Lower lobe of right lung (tissue), 2 donors: ENCODE results near the gene GDF15. TPM values are rescaled to one million over a fixed set of nuclear protein-coding genes. Genes with fewer than 3 reads are reported as not detected.
"Not testable (repeated sequence)": the region's sequence is repeated elsewhere in the genome, so short reads cannot be mapped to it uniquely, and the experiment has no call there.

Experiments
- ATAC-seq, 2 donors: fragments of 200-7000 bp; cut with Tn5 transposase; one replicate each; pipeline ENCODE4 v1.9.1; 2020 to 2022; ENCODE audit warnings: mild to moderate bottlenecking in 2 of 2, moderate library complexity in 2 of 2
- DNase-seq: peaks from one replicate; pipeline ENCODE4 v3.0.0-alpha.2; 2020
- H3K27ac ChIP-seq: fragments of 200-600 bp; one replicate; pipeline ENCODE4 v1.8.0; 2022
- H3K27me3 ChIP-seq: fragments of 200-600 bp; one replicate; pipeline ENCODE4 v1.8.0; 2022; ENCODE audit warnings: low read depth
- H3K36me3 ChIP-seq: fragments of 200-600 bp; one replicate; pipeline ENCODE4 v1.8.0; 2022; ENCODE audit warnings: mild to moderate bottlenecking
- H3K4me1 ChIP-seq: fragments of 200-600 bp; one replicate; pipeline ENCODE4 v1.8.0; 2022
- H3K4me3 ChIP-seq: fragments of 200-600 bp; one replicate; pipeline ENCODE4 v1.8.0; 2022; ENCODE audit warnings: mild to moderate bottlenecking
- H3K9me3 ChIP-seq: fragments of 200-600 bp; one replicate; pipeline ENCODE4 v1.8.0; 2022
- CTCF ChIP-seq: fragments of 200-600 bp; IDR thresholded peaks from one replicate; pipeline ENCODE4 v1.8.0; 2022; ENCODE audit warnings: antibody characterized with exemption, mild to moderate bottlenecking
- intact Hi-C: fragments of 100-400 bp; cut with DNase I; formaldehyde crosslinking; loops from one replicate; pipeline ENCODE4 v1.11.0; 2022
- total RNA-seq: library from RNA; stranded (reverse); fragmentation: NEBNext Ultra II Directional; extraction: Animal tissue kit (Norgen Biotek cat#: 25700); gene quantifications from one replicate; pipeline ENCODE4 v1.2.1, GENCODE V29; 2021
- donor health status: DM: no; HTN: yes; CAD: no; lungs with severe emphysema.

GDF15 gene
- total RNA-seq, 1 donor from 2014 or later: 21.2 TPM

- ATAC-seq: no peak
- H3K9me3 ChIP-seq: no peaks in the 10 kb centered on the region
- intact Hi-C loops: no loop called here
- peaks cover 4% of the 10 kb centered on the region for H3K4me1 ChIP-seq
- H3K36me3 ChIP-seq: peaks cover 37% of the 10 kb centered on the region
- no peaks in the 10 kb centered on the region for H3K27me3 ChIP-seq
- H3K4me3 ChIP-seq: no peak overlapping the region
- no peak for TF ChIP-seq CTCF
- no peak overlapping the region for H3K27ac ChIP-seq
- DNase-seq: no peak
These were observed 32.5 kb upstream of the GDF15 start for GRCh38 chr19:18353378-18354005.

- H3K9me3 ChIP-seq, intact Hi-C loops: not testable (repeated sequence)
These were observed 31.2 kb upstream of the GDF15 start for GRCh38 chr19:18354743-18355142.

GRCh38 chr19:18357041-18357440 is 28.9 kb upstream of the GDF15 start:
- H3K4me1 ChIP-seq: no peaks in the 10 kb centered on the region
- no peak for DNase-seq
- H3K9me3 ChIP-seq: no peaks in the 10 kb centered on the region
- no peak overlapping the region for H3K27ac ChIP-seq
- H3K4me3 ChIP-seq: no peak overlapping the region
- peaks cover 70% of the 10 kb centered on the region for H3K36me3 ChIP-seq
- intact Hi-C loops: no loop called here
- no peak for ATAC-seq
- H3K27me3 ChIP-seq: no peaks in the 10 kb centered on the region
- no peak for TF ChIP-seq CTCF

More at GRCh38 chr19:18354743-18355142, 31.2 kb upstream of the GDF15 start:
- ATAC-seq, DNase-seq, H3K27me3 ChIP-seq, H3K4me3 ChIP-seq, H3K27ac ChIP-seq, H3K4me1 ChIP-seq: not testable (repeated sequence)
- peaks cover 49% of the 10 kb centered on the region for H3K36me3 ChIP-seq

DNA sequence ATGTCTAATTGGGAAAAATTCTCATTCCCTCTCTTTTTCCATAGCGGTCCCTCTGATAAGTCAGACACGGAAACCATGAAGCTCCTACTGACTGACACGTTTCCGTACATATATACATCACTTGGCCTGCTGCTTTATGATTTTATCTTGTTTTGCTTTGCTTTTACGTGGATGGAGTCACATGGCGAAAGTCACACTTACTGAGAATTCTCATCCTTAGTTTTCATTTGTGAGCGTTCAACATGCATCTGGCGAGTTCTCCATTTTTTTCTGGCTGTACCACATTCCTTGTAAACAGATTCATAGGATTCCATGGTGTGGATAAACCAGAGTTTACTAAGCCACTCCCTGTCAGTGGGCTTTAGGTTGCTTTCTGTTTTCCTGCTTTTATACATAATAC is 24.3 kb upstream of the GDF15 start:
- intact Hi-C loops: no loop called here
- no peak overlapping the region for H3K4me3 ChIP-seq
- DNase-seq (no peak), ATAC-seq (no peak)
- H3K9me3 ChIP-seq: no peaks in the 10 kb centered on the region
- no peaks in the 10 kb centered on the region for H3K27me3 ChIP-seq
- peaks cover 25% of the 10 kb centered on the region for H3K4me1 ChIP-seq
- H3K27ac ChIP-seq: no peak overlapping the region
- H3K36me3 ChIP-seq: peaks cover 62% of the 10 kb centered on the region
- no peak for TF ChIP-seq CTCF

GRCh38 chr19:18362934-18363542 is 22.9 kb upstream of the GDF15 start:
- Histone ChIP-seq H3K4me1 (peaks cover 25% of the 10 kb centered on the region), H3K4me3 (no peak overlapping the region), H3K36me3 (peaks cover 48% of the 10 kb centered on the region), H3K27me3 (no peaks in the 10 kb centered on the region), H3K9me3 (no peaks in the 10 kb centered on the region), H3K27ac (no peak overlapping the region)
- DNase-seq: no peak
- no peak for ATAC-seq
- intact Hi-C loops: no loop called here
- no peak for TF ChIP-seq CTCF

- Histone ChIP-seq H3K4me1 (peaks cover 25% of the 10 kb centered on the region), H3K27me3 (no peaks in the 10 kb centered on the region), H3K36me3 (peaks cover 41% of the 10 kb centered on the region), H3K4me3 (no peak overlapping the region), H3K9me3 (no peaks in the 10 kb centered on the region), H3K27ac (peak overlapping the region; percentile 87)
- intact Hi-C loops: no loop called here
- no peak for DNase-seq
- ATAC-seq: no peak
- TF ChIP-seq CTCF: no peak
These were observed 22.2 kb upstream of the GDF15 start for GRCh38 chr19:18363787-18364186.

GRCh38 chr19:18364277-18364825 is 21.6 kb upstream of the GDF15 start:
- H3K9me3 ChIP-seq, DNase-seq, H3K27me3 ChIP-seq, intact Hi-C loops: not testable (repeated sequence)
- Histone ChIP-seq H3K4me3 (peak overlapping the region; percentile 8), H3K4me1 (peaks cover 25% of the 10 kb centered on the region), H3K27ac (peak overlapping the region; percentile 87), H3K36me3 (peaks cover 35% of the 10 kb centered on the region)
- ATAC-seq: peak in 1 of 2 donors; percentile 2
